H1 (cell line): ENCODE data around the gene BATF3. TPM values are rescaled to one million over a fixed set of nuclear protein-coding genes. Genes with fewer than 3 reads are reported as not detected.

ENCODE experiments used
- CTCF ChIA-PET: fragments of 300-600 bp; sonication (Branson Sonifier 250); formaldehyde crosslinking; loops from one replicate; lab custom pipeline; 2021; ENCODE audit not compliant: partially characterized antibody; lab: Charles Lee
- POLR2A ChIA-PET: fragments of 300-600 bp; sonication (Branson Sonifier 250); formaldehyde crosslinking; loops from one replicate; lab custom pipeline; 2021; ENCODE audit warnings: inconsistent platforms; ENCODE audit not compliant: partially characterized antibody; lab: Charles Lee
- DNase-seq, 2 experiments: peaks; one replicate each; pipeline versions ENCODE4 v3.0.0 to v3.0.0-alpha.2; 2010 to 2022; ENCODE audit warnings: low spot score in 2 of 2, low read depth in 1 of 2, mixed read lengths in 1 of 2
- FAIRE-seq: peaks from 2 replicates; lab custom pipeline; 2011; peaks lifted over from hg19 to GRCh38; lab: Jason Lieb, UNC
- H2AFZ ChIP-seq: 2 replicates; pipeline ENCODE4 v1.8.1; 2012; ENCODE audit warnings: low read length, inconsistent platforms
- H2AK5ac ChIP-seq: 2 replicates; pipeline ENCODE4 v1.6.1; 2013; ENCODE audit warnings: low read depth, low read length
- H2BK120ac ChIP-seq: replicated peaks from 2 replicates; pipeline ENCODE3; 2013; ENCODE audit warnings: low read depth, low read length, inconsistent platforms
- H2BK12ac ChIP-seq: 2 replicates; pipeline ENCODE4 v1.6.1; 2013; ENCODE audit warnings: low read depth, low read length
- H2BK15ac ChIP-seq: 2 replicates; pipeline ENCODE4 v1.6.1; 2013; ENCODE audit warnings: low read length
- H2BK20ac ChIP-seq: 2 replicates; pipeline ENCODE4 v1.6.1; 2013; ENCODE audit warnings: low read length
- H2BK5ac ChIP-seq: 2 replicates; pipeline ENCODE4 v1.6.1; 2013; ENCODE audit warnings: low read depth, low read length
- H3K14ac ChIP-seq: 2 replicates; pipeline ENCODE4 v1.6.1; 2013; ENCODE audit warnings: inconsistent platforms; ENCODE audit not compliant: insufficient read length
- H3K18ac ChIP-seq: 2 replicates; pipeline ENCODE4 v1.6.1; 2013; ENCODE audit warnings: low read length; ENCODE audit errors: extremely low read depth
- H3K23ac ChIP-seq: 2 replicates; pipeline ENCODE4 v1.6.1; 2013; ENCODE audit warnings: inconsistent platforms; ENCODE audit not compliant: insufficient read length
- H3K23me2 ChIP-seq: 2 replicates; pipeline ENCODE4 v1.6.1; 2013; ENCODE audit warnings: low read depth, low read length
- H3K27ac ChIP-seq: 2 replicates; pipeline ENCODE4 v1.6.1; 2011; ENCODE audit warnings: low read depth, low read length, inconsistent platforms
- H3K27me3 ChIP-seq, 4 experiments: replicated peaks in 1 of 4; 1 replicate in 1 of 4; 2 replicates in 3 of 4; pipeline versions ENCODE4 v1.6.1 to v1.8.1; 2011 to 2013; ENCODE audit warnings: low read length in 3 of 4, mild to moderate bottlenecking in 3 of 4, inconsistent platforms in 2 of 4, mixed read lengths in 2 of 4, moderate library complexity in 1 of 4; ENCODE audit not compliant: control insufficient read depth in 3 of 4, insufficient read depth in 3 of 4; ENCODE audit errors: extremely low read depth in 1 of 4
- H3K36me3 ChIP-seq, 4 experiments: 2 replicates each; pipeline versions ENCODE4 v1.6.1 to v1.8.1; 2011 to 2013; ENCODE audit warnings: mild to moderate bottlenecking in 4 of 4, low read length in 3 of 4, moderate library complexity in 2 of 4, control low read depth in 1 of 4, inconsistent platforms in 1 of 4; ENCODE audit not compliant: insufficient read depth in 4 of 4, control insufficient read depth in 2 of 4
- H3K4ac ChIP-seq: replicated peaks from 2 replicates; pipeline ENCODE3; 2013; ENCODE audit warnings: low read length, low read depth, mixed read lengths, inconsistent platforms; ENCODE audit not compliant: insufficient read length
- H3K4me1 ChIP-seq, 4 experiments: replicated peaks in 1 of 4; 1 replicate in 1 of 4; 2 replicates in 3 of 4; pipeline versions ENCODE4 v1.6.1 to v1.8.1; 2011 to 2013; ENCODE audit warnings: low read length in 3 of 4, inconsistent platforms in 2 of 4, mixed read lengths in 1 of 4; ENCODE audit not compliant: insufficient read depth in 4 of 4, control insufficient read depth in 3 of 4
- H3K4me2 ChIP-seq, 2 experiments: 2 replicates each; pipeline versions ENCODE4 v1.6.1 to v1.8.1; 2011 to 2013; ENCODE audit warnings: low read depth in 2 of 2, low read length in 2 of 2, control low read depth in 1 of 2, inconsistent platforms in 1 of 2, mild to moderate bottlenecking in 1 of 2; ENCODE audit not compliant: insufficient read depth in 1 of 2
- H3K4me3 ChIP-seq, 4 experiments: fragments of 200-600, 300-600 bp in 1 of 4; sonication (generic), shearing (Covaris generic), sonication (Bioruptor Twin) in 1 of 4; 2 replicates each; pipeline versions ENCODE4 v1.5.1 to v1.8.1; 2011 to 2016; ENCODE audit warnings: low read length in 4 of 4, low read depth in 3 of 4, control low read depth in 2 of 4, inconsistent platforms in 2 of 4, mild to moderate bottlenecking in 2 of 4, mixed read lengths in 1 of 4, moderate library complexity in 1 of 4; ENCODE audit not compliant: insufficient read depth in 2 of 4; ENCODE audit errors: extremely low read depth in 1 of 4
- H3K56ac ChIP-seq: replicated peaks from 2 replicates; pipeline ENCODE3; 2013; ENCODE audit warnings: low read depth, mild to moderate bottlenecking, mixed read lengths, low read length, inconsistent platforms; ENCODE audit not compliant: insufficient read length
- H3K79me1 ChIP-seq: 2 replicates; pipeline ENCODE4 v1.6.1; 2013; ENCODE audit warnings: low read depth, low read length, control low read depth
- H3K79me2 ChIP-seq, 2 experiments: 2 replicates each; pipeline versions ENCODE4 v1.6.1 to v1.8.1; 2012 to 2013; ENCODE audit warnings: low read length in 2 of 2, mild to moderate bottlenecking in 2 of 2, inconsistent platforms in 1 of 2; ENCODE audit not compliant: insufficient read depth in 2 of 2, control insufficient read depth in 1 of 2
- H3K9ac ChIP-seq, 4 experiments: replicated peaks in 1 of 4; 1 replicate in 1 of 4; 2 replicates in 3 of 4; pipeline versions ENCODE4 v1.6.1 to v1.8.1; 2011 to 2013; ENCODE audit warnings: low read depth in 3 of 4, low read length in 3 of 4, control low read depth in 2 of 4, mild to moderate bottlenecking in 2 of 4, moderate library complexity in 2 of 4, inconsistent platforms in 1 of 4; ENCODE audit errors: extremely low read depth in 1 of 4
- H3K9me3 ChIP-seq, 2 experiments: 2 replicates each; pipeline versions ENCODE4 v1.6.1 to v1.8.1; 2012 to 2013; ENCODE audit warnings: mild to moderate bottlenecking in 2 of 2, moderate library complexity in 2 of 2, control low read depth in 1 of 2, inconsistent platforms in 1 of 2, low read depth in 1 of 2, low read length in 1 of 2, mixed read lengths in 1 of 2; ENCODE audit not compliant: insufficient read depth in 2 of 2
- H4K20me1 ChIP-seq, 2 experiments: replicated peaks in 1 of 2; 2 replicates each; pipeline versions ENCODE3 to v1.8.1; 2011 to 2013; ENCODE audit warnings: inconsistent platforms in 2 of 2, low read length in 2 of 2, mild to moderate bottlenecking in 1 of 2; ENCODE audit not compliant: insufficient read depth in 2 of 2, control insufficient read depth in 1 of 2
- H4K5ac ChIP-seq: 2 replicates; pipeline ENCODE4 v1.6.1; 2013; ENCODE audit warnings: low read length, low read depth, mixed read lengths, inconsistent platforms; ENCODE audit not compliant: insufficient read length
- H4K8ac ChIP-seq: 2 replicates; pipeline ENCODE4 v1.8.0; 2013; ENCODE audit warnings: mild to moderate bottlenecking, moderate library complexity, low read length, inconsistent platforms; ENCODE audit not compliant: insufficient read depth; ENCODE audit errors: extremely low read depth
- H4K91ac ChIP-seq: replicated peaks from 2 replicates; pipeline ENCODE3; 2013; ENCODE audit warnings: low read length, mixed read lengths, inconsistent platforms; ENCODE audit not compliant: insufficient read length
- ATF2 ChIP-seq: IDR thresholded peaks from 2 replicates; pipeline ENCODE4 v1.6.1; 2012; ENCODE audit warnings: low read length, inconsistent platforms
- CBX5 ChIP-seq: fragments of 300-800, 300-1000 bp; sonication (generic); IDR thresholded peaks from 2 replicates; pipeline ENCODE4 v1.7.1; 2016; ENCODE audit warnings: antibody characterized with exemption, low read length, low read depth
- CHD1 ChIP-seq: IDR thresholded peaks from 2 replicates; pipeline ENCODE4 v1.6.1; 2012; ENCODE audit warnings: low read depth, low read length, improper control_type of control experiment
- CTBP2 ChIP-seq: IDR thresholded peaks from 2 replicates; pipeline ENCODE4 v1.7.0; 2011; ENCODE audit warnings: borderline replicate concordance, mild to moderate bottlenecking, moderate library complexity, mixed read lengths, low read length; ENCODE audit not compliant: insufficient read depth, insufficient read length
- EGR1 ChIP-seq: IDR thresholded peaks from 2 replicates; pipeline ENCODE4 v1.6.1; 2011; ENCODE audit warnings: low read depth, low read length, borderline replicate concordance
- EP300 ChIP-seq, 2 experiments: IDR thresholded peaks; 1 replicate in 1 of 2; 2 replicates in 1 of 2; pipeline ENCODE4 v1.6.1; 2011 to 2012; ENCODE audit warnings: low read depth in 2 of 2, low read length in 2 of 2, mild to moderate bottlenecking in 2 of 2, borderline replicate concordance in 1 of 2, inconsistent platforms in 1 of 2, moderate library complexity in 1 of 2
- HDAC6 ChIP-seq: IDR thresholded peaks from one replicate; pipeline ENCODE4 v1.7.1; 2012; ENCODE audit warnings: low read depth, mild to moderate bottlenecking, inconsistent platforms, low read length, moderate library complexity
- POLR2AphosphoS5 ChIP-seq: IDR thresholded peaks from 2 replicates; pipeline ENCODE4 v1.6.1; 2011; ENCODE audit warnings: low read depth, low read length
- POU5F1 ChIP-seq: IDR thresholded peaks from 2 replicates; pipeline ENCODE4 v1.6.1; 2011; ENCODE audit warnings: low read depth, mild to moderate bottlenecking, low read length, moderate library complexity
- RAD21 ChIP-seq, 2 experiments: IDR thresholded peaks in 1 of 2; conservative IDR thresholded peaks in 1 of 2; 2 replicates each; pipeline ENCODE4 v1.6.1; 2011; ENCODE audit warnings: low read depth in 2 of 2, low read length in 2 of 2, improper control_type of control experiment in 1 of 2, inconsistent platforms in 1 of 2, mild to moderate bottlenecking in 1 of 2, moderate library complexity in 1 of 2
- SIX5 ChIP-seq: IDR thresholded peaks from 2 replicates; pipeline ENCODE4 v1.6.1; 2011; ENCODE audit warnings: mild to moderate bottlenecking, low read depth, low read length
- WGBS, 2 experiments: shearing (Covaris generic) in 1 of 2; methylation state at CpG; one replicate each; pipeline versions ENCODE4 v1.1.6 to v1.1.7; 2013 to 2015; ENCODE audit warnings: low lambda C conversion rate in 2 of 2, mixed read lengths in 2 of 2, inconsistent platforms in 1 of 2, low coverage in 1 of 2, missing lambda C conversion rate in 1 of 2; ENCODE audit not compliant: insufficient replicate concordance in 2 of 2, insufficient coverage in 1 of 2, insufficient read length in 1 of 2; ENCODE audit errors: extremely low coverage in 1 of 2, missing lambda C conversion rate in 1 of 2; 5-methylcytosine and 5-hydroxymethylcytosine counted together
- polyA plus RNA-seq, 7 experiments: library from polyadenylated mRNA; depleted of rRNA in 3 of 7; stranded (reverse) in 5 of 7; unstranded in 2 of 7; fragments of >200 nt in 5 of 7; fragments of 200-250 nt in 2 of 7; gene quantifications; 1 replicate in 5 of 7; 2 replicates in 1 of 7; 4 replicates in 1 of 7; pipeline versions ENCODE4 v1.2.1 to v1.2.3, GENCODE V29; 2011 to 2013; ENCODE audit warnings: missing spikeins in 2 of 7, mixed read lengths in 2 of 7
- total RNA-seq: library from RNA; stranded (reverse); fragmentation: NEBNext Ultra II Directional; extraction: Animal tissue kit (Norgen Biotek cat#: 25700); gene quantifications from 2 replicates; pipeline ENCODE4 v1.2.1, GENCODE V29; 2021

BATF3 gene
- total and polyA plus RNA-seq, 2 of the 8 experiments (the other 6 are each of a cell fraction or from before 2014, with no cell fraction given): 6.3 TPM

GRCh38 chr1:212670301-212670700 lies 29.3 kb downstream of the BATF3 start:
- Histone ChIP-seq H3K27ac (no peak overlapping the region), H3K4me3 (no peak overlapping the region), H2BK120ac (no peak overlapping the region), H2BK12ac (no peak overlapping the region), H4K8ac (no peak overlapping the region), H2BK5ac (no peak overlapping the region), H3K23ac (no peak overlapping the region), H2AFZ (no peak overlapping the region), H3K4ac (no peak overlapping the region), H3K79me1 (no peaks in the 10 kb centered on the region; the same call in 1 of the 2 replicates), H3K27me3 (peaks cover 0 to 9% (median 5%) of the 10 kb centered on the region in 4 experiments; a peak in 4 of 7 replicates), H4K20me1 (no peaks in the 10 kb centered on the region), H4K5ac (no peak overlapping the region), H2AK5ac (no peak overlapping the region), H3K4me1 (peaks cover 0 to 8% (median 6%) of the 10 kb centered on the region in 4 experiments; a peak in 3 of 7 replicates), H3K23me2 (no peaks in the 10 kb centered on the region), H3K18ac (no peak overlapping the region), H3K56ac (no peak overlapping the region), H3K9me3 (no peaks in the 10 kb centered on the region), H2BK15ac (no peak overlapping the region), H4K91ac (no peak overlapping the region), H2BK20ac (no peak overlapping the region), H3K9ac (no peak overlapping the region), H3K36me3 (no peaks in the 10 kb centered on the region), H3K14ac (no peak overlapping the region), H3K79me2 (no peaks in the 10 kb centered on the region), H3K4me2 (no peak overlapping the region)
- POLR2A ChIA-PET: interaction anchor here (2.1 kb wide), 1 partner anchor 12 kb away, joined by 7 read pairs; no protein-coding TSS in a partner anchor
- WGBS, 2 experiments: 94% methylated on average over 7 of the region's 7 CpGs; no CpG with 5 or more reads in 1 of the 2 experiments
- no peak for DNase-seq
- CTCF ChIA-PET: interaction anchor here (0.6 to 2.6 kb wide), 5 partner anchors 18 to 215 kb away, joined by 3 to 10 read pairs (median 3); no protein-coding TSS in a partner anchor
- FAIRE-seq: no peak
- TF ChIP-seq EGR1: no peak
- no peak for TF ChIP-seq SIX5
- TF ChIP-seq CTBP2: no peak
- no peak for TF ChIP-seq CBX5
- TF ChIP-seq CHD1: no peak
- no peak for TF ChIP-seq POU5F1
- no peak for TF ChIP-seq POLR2AphosphoS5
- no peak for TF ChIP-seq ATF2
- no peak for TF ChIP-seq EP300 (IDR thresholded peaks at IDR 0.05; ENCODE audit: borderline replicate concordance in 1 of 2, low read depth in 2 of 2, low read length in 2 of 2)
- no peak for TF ChIP-seq HDAC6
- TF ChIP-seq RAD21 (IDR thresholded peaks at IDR 0.05 in 1 of 2, conservative IDR thresholded peaks at IDR 0.05 in 1 of 2; ENCODE audit: low read depth in 2 of 2, low read length in 2 of 2): no peak
